Endodermal cell (in vitro differentiated cells): Measurements from ENCODE around the gene CEP83. TPM values are rescaled to one million over a fixed set of nuclear protein-coding genes. Genes with fewer than 3 reads are reported as not detected.

ENCODE experiments used
- DNase-seq: peaks from one replicate; pipeline ENCODE4 v3.0.0-alpha.2; 2017
- H3K27ac ChIP-seq: 2 replicates; pipeline ENCODE4 v1.5.1; 2013; ENCODE audit warnings: mild to moderate bottlenecking, low read depth, low read length, moderate library complexity
- H3K27me3 ChIP-seq: 2 replicates; pipeline ENCODE4 v1.6.1; 2013; ENCODE audit warnings: mild to moderate bottlenecking, low read length, moderate library complexity; ENCODE audit not compliant: insufficient read depth, control insufficient read depth, poor library complexity, severe bottlenecking
- H3K36me3 ChIP-seq: 2 replicates; pipeline ENCODE4 v1.7.0; 2013; ENCODE audit warnings: mild to moderate bottlenecking, low read length, moderate library complexity; ENCODE audit not compliant: control insufficient read depth, insufficient read depth
- H3K4me1 ChIP-seq: one replicate; pipeline ENCODE4 v1.7.0; 2013; ENCODE audit warnings: low read length; ENCODE audit not compliant: control insufficient read depth, insufficient read depth
- H3K4me3 ChIP-seq: 2 replicates; pipeline ENCODE4 v1.5.1; 2013; ENCODE audit warnings: mild to moderate bottlenecking, low read length, moderate library complexity
- H3K9ac ChIP-seq: 2 replicates; pipeline ENCODE4 v1.6.1; 2013; ENCODE audit warnings: mild to moderate bottlenecking, low read length, moderate library complexity; ENCODE audit not compliant: poor library complexity, severe bottlenecking; ENCODE audit errors: extremely low read depth
- H3K9me3 ChIP-seq: 2 replicates; pipeline ENCODE4 v1.6.1; 2013; ENCODE audit warnings: mild to moderate bottlenecking, low read length, moderate library complexity; ENCODE audit not compliant: control insufficient read depth
- H3K27ac Mint-ChIP-seq: 2 replicates; pipeline ENCODE4 v1.8.0; 2020; ENCODE audit warnings: mixed read lengths
- H3K27me3 Mint-ChIP-seq: 2 replicates; pipeline ENCODE4 v1.8.0; 2021; ENCODE audit warnings: mild to moderate bottlenecking, mixed read lengths; ENCODE audit not compliant: insufficient read depth
- H3K36me3 Mint-ChIP-seq: 2 replicates; pipeline ENCODE4 v1.8.0; 2020; ENCODE audit warnings: low read depth, mixed read lengths
- H3K4me1 Mint-ChIP-seq: 2 replicates; pipeline ENCODE4 v1.8.0; 2020; ENCODE audit warnings: mixed read lengths
- H3K4me3 Mint-ChIP-seq: 2 replicates; pipeline ENCODE4 v1.8.0; 2020; ENCODE audit warnings: mild to moderate bottlenecking, moderate library complexity, mixed read lengths
- H3K9me3 Mint-ChIP-seq: 2 replicates; pipeline ENCODE4 v1.8.0; 2020; ENCODE audit warnings: mild to moderate bottlenecking, mixed read lengths
- WGBS, 2 experiments: methylation state at CpG; one replicate each; pipeline versions ENCODE4 v1.1.5 to v1.1.7; 2013; ENCODE audit warnings: missing lambda C conversion rate in 2 of 2, mixed read lengths in 1 of 2; ENCODE audit not compliant: insufficient coverage in 1 of 2, insufficient read length in 1 of 2; 5-methylcytosine and 5-hydroxymethylcytosine counted together
- total RNA-seq, 2 donors: library from RNA; stranded (reverse); fragmentation: NEBNext Ultra II Directional in 1 of 2; extraction: Animal tissue kit (Norgen Biotek cat#: 25700) in 1 of 2; gene quantifications; 2 replicates in 1 of 2; 3 replicates in 1 of 2; pipeline ENCODE4 v1.2.1, GENCODE V29; 2021
- TF ChIP-seq, protein P1 (sequence below): fragments of 200-600 bp; sonication (generic); conservative IDR thresholded peaks from 2 replicates; pipeline ENCODE4 v1.5.0; 2021; ENCODE audit warnings: antibody characterized with exemption, mild to moderate bottlenecking

The CEP83 gene
- total RNA-seq, 2 donors from 2014 or later: 28.6 to 36.3 TPM

DNA sequence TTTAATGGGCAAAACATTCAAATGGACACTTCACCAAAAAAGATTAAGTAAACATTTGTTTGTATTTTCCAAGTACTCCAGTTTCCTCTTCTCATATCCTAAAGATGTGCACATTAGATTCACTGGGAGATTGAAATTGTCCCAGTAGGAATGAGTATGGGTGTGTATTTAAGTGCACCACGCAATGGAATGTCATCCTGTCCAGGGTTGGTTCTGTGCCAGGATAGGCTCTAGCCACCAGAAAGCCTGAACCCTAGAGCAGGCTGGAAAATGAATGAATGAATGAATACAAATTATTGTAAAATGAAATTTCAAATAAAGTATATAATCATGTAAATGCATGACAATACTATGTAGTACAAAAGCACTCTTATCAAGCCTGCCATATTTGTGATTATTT is 14.0 kb downstream of the CEP83 start:
- H3K36me3 Mint-ChIP-seq: peaks cover 20% of the 10 kb centered on the region
- no peaks in the 10 kb centered on the region for H3K27me3 ChIP-seq
- 93 to 100% methylated on average over 1 of the region's 1 CpG for WGBS, 2 experiments
- H3K4me1 ChIP-seq: no peaks in the 10 kb centered on the region
- no peak for DNase-seq
- TF ChIP-seq, protein P1, sequence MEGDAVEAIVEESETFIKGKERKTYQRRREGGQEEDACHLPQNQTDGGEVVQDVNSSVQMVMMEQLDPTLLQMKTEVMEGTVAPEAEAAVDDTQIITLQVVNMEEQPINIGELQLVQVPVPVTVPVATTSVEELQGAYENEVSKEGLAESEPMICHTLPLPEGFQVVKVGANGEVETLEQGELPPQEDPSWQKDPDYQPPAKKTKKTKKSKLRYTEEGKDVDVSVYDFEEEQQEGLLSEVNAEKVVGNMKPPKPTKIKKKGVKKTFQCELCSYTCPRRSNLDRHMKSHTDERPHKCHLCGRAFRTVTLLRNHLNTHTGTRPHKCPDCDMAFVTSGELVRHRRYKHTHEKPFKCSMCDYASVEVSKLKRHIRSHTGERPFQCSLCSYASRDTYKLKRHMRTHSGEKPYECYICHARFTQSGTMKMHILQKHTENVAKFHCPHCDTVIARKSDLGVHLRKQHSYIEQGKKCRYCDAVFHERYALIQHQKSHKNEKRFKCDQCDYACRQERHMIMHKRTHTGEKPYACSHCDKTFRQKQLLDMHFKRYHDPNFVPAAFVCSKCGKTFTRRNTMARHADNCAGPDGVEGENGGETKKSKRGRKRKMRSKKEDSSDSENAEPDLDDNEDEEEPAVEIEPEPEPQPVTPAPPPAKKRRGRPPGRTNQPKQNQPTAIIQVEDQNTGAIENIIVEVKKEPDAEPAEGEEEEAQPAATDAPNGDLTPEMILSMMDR: no peak
- H3K4me3 Mint-ChIP-seq: no peak overlapping the region
- no peaks in the 10 kb centered on the region for H3K4me1 Mint-ChIP-seq
- H3K27ac Mint-ChIP-seq: no peak overlapping the region
- H3K9me3 Mint-ChIP-seq: peaks cover 21% of the 10 kb centered on the region
- H3K27me3 Mint-ChIP-seq: no peaks in the 10 kb centered on the region
- no peak overlapping the region for H3K9ac ChIP-seq
- no peak overlapping the region for H3K4me3 ChIP-seq
- peaks cover 24% of the 10 kb centered on the region for H3K9me3 ChIP-seq
- H3K36me3 ChIP-seq: no peaks in the 10 kb centered on the region
- H3K27ac ChIP-seq: no peak overlapping the region

DNA sequence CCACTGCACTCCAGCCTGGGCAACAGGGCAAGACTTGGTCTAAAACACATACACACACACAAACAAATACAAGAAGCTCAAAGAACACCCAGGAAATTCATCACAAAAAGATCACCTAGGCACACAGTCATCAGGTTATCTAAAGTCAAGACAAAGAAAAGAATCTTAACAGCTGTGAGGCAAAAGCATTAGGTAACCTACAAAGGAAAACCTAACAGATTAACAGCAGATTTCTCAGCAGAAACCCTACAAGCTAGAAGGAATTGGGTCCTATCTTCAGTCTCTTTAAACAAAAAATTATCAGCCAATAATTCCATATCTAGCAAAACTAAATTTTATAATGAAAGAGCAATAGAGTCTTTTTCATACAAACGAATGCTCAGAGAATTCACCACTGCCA is 22.4 kb downstream of the CEP83 start:
- H3K9me3 ChIP-seq: peaks cover 41% of the 10 kb centered on the region
- no peak overlapping the region for H3K4me3 ChIP-seq

DNA sequence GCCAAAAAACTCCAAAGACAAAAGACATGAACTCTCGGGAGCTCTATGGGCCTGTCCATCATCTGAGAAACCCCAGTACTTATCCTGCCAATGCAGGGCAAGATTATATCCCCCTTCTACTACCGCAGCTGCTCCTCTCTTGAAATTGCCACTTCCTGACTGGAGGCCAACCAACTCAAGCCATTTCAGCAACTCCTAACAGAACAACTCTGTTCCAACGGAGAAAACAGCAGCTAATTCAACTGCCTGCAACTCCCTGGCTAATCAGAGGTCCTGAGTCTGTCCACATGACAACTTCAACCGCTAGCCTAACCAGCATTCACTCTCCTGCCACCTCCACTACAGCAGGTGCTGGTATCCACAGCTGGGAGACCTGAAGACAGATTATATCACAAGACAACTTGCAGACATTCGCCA is 24.1 kb downstream of the CEP83 start:
- H3K27me3 Mint-ChIP-seq: no peaks in the 10 kb centered on the region
- H3K27me3 ChIP-seq: no peaks in the 10 kb centered on the region
- peaks cover 15% of the 10 kb centered on the region for H3K36me3 Mint-ChIP-seq
- no peak overlapping the region for H3K27ac ChIP-seq
- H3K9me3 ChIP-seq: peaks cover 43% of the 10 kb centered on the region
- no peaks in the 10 kb centered on the region for H3K36me3 ChIP-seq
- H3K9ac ChIP-seq: no peak overlapping the region
- peak; percentile 70 for DNase-seq
- H3K4me3 Mint-ChIP-seq: no peak overlapping the region
- no peak overlapping the region for H3K4me3 ChIP-seq
- H3K9me3 Mint-ChIP-seq: peaks cover 51% of the 10 kb centered on the region
- 66 to 70% methylated on average over 3 to 5 of the region's 5 CpGs for WGBS, 2 experiments
- peak overlapping the region; percentile 1 for H3K27ac Mint-ChIP-seq
- peaks cover 4% of the 10 kb centered on the region for H3K4me1 ChIP-seq
- H3K4me1 Mint-ChIP-seq: peaks cover 27% of the 10 kb centered on the region
- TF ChIP-seq, protein P1: no peak

More for the DNA sequence above, 22.4 kb downstream of the CEP83 start:
- no peaks in the 10 kb centered on the region for H3K36me3 ChIP-seq
- H3K27me3 ChIP-seq: no peaks in the 10 kb centered on the region
- Mint-ChIP-seq H3K27me3 (no peaks in the 10 kb centered on the region), H3K4me1 (peaks cover 27% of the 10 kb centered on the region), H3K9me3 (peaks cover 57% of the 10 kb centered on the region), H3K27ac (no peak overlapping the region), H3K4me3 (no peak overlapping the region), H3K36me3 (peaks cover 17% of the 10 kb centered on the region)
- DNase-seq: no peak
- H3K27ac ChIP-seq: no peak overlapping the region
- WGBS, 2 experiments: 71% methylated on average over 1 of the region's 1 CpG; no CpG with 5 or more reads in 1 of the 2 experiments
- H3K9ac ChIP-seq: no peak overlapping the region
- H3K4me1 ChIP-seq: peaks cover 4% of the 10 kb centered on the region
- TF ChIP-seq, protein P1: no peak
